KOPT-K1 (cell line): Measurements from ENCODE around the gene GDF7.

Source experiments
- H3K27ac ChIP-seq: fragments of 200-600 bp; sonication (generic); 2 replicates; pipeline ENCODE4 v1.5.1; 2016; ENCODE audit warnings: antibody characterized with exemption, mild to moderate bottlenecking, low read depth, low read length; ENCODE audit not compliant: poor library complexity, severe bottlenecking
- H3K36me3 ChIP-seq: fragments of 200-600 bp; sonication (generic); 2 replicates; pipeline ENCODE4 v1.5.1; 2017; ENCODE audit warnings: antibody characterized with exemption, mild to moderate bottlenecking, low read length, moderate library complexity; ENCODE audit not compliant: insufficient read depth
- H3K9me3 ChIP-seq: fragments of 200-600 bp; sonication (generic); 2 replicates; pipeline ENCODE4 v1.5.1; 2017; ENCODE audit warnings: antibody characterized with exemption, low read length, mild to moderate bottlenecking; ENCODE audit not compliant: insufficient read depth, poor library complexity, severe bottlenecking

Gene GDF7

DNA sequence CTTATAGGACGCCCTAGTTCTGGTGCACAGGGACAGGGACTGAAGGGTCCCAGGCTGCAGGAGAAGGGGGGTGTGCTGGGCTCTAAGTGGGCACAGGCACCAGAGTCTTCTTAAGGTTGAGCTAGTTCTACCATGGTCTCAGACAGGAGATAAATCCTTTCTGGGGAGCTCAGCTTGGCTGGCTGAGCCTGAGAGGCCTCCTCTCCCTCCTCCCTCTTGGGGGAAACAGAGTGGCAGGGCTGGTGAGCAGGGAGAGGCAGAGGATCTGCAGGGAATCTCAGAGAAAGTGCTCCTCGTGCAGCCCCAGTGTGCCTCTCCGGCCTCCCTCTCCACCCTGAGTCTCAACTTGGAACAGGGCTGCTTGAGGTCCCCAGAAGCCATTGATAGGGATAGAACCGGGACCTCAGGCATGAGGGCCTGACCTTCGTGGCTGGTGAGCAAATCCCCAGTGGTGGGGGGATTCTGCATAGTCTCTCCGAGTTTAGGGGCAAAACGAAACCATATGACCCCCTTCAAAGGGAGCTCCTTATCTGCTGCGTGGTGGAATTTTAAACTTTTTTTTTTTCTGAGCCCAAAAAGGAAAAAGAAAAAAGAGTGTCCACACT is 2.0 kb downstream of the GDF7 start:
- no peaks in the 10 kb centered on the region for H3K36me3 ChIP-seq
- H3K27ac ChIP-seq, result no peak overlapping the region
- H3K9me3 ChIP-seq, result no peaks in the 10 kb centered on the region

DNA sequence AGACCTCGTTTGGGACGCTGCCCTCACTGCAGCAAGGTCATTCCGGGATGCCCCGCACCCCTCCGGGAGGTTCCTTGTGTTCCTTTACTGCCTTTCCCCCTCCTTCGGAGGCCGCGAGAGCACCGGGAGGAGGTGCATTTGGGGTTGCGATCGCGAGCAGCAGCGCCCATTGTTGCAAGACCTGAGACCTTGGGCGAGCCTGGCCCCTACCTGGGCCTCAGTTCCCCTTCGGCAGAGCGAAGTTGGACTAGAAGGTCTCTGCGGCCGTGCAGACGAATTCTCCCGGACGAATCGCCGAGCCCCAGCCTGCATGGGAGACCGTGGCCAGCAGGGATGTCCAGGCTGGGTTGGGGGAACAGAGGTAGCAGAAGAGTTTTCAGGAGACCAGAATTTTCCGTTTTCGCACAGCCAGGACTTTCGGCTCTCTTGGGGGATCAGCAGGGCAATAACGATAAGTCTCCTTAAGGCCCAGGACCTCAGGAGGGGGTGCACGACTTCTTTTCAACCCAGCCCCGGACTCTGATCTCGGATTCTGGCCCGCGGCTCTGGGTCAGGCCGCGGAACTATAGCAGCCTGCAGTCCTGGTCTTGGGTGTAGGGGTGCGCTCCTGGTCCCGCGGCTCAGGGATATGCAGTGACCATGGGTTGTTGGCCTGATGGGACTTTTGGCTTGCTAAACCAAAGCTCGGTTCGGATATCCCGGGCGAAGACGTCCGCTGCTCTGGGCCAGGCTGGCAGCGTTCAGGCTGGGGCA is 2.8 kb downstream of the GDF7 start:
- H3K9me3 ChIP-seq, result no peaks in the 10 kb centered on the region
- no peak overlapping the region for H3K27ac ChIP-seq
- H3K36me3 ChIP-seq, result no peaks in the 10 kb centered on the region

DNA sequence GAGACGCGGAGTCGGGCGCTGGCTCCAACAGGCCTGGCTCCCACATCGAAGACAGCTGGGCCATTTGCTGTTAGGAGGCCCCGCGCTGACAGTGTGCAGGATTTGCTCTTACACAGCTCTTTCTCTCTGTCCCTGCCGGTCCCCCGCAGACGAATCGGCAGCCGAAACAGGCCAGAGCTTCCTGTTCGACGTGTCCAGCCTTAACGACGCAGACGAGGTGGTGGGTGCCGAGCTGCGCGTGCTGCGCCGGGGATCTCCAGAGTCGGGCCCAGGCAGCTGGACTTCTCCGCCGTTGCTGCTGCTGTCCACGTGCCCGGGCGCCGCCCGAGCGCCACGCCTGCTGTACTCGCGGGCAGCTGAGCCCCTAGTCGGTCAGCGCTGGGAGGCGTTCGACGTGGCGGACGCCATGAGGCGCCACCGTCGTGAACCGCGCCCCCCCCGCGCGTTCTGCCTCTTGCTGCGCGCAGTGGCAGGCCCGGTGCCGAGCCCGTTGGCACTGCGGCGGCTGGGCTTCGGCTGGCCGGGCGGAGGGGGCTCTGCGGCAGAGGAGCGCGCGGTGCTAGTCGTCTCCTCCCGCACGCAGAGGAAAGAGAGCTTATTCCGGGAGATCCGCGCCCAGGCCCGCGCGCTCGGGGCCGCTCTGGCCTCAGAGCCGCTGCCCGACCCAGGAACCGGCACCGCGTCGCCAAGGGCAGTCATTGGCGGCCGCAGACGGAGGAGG is 3.5 kb downstream of the GDF7 start:
- H3K9me3 ChIP-seq, result no peaks in the 10 kb centered on the region

DNA sequence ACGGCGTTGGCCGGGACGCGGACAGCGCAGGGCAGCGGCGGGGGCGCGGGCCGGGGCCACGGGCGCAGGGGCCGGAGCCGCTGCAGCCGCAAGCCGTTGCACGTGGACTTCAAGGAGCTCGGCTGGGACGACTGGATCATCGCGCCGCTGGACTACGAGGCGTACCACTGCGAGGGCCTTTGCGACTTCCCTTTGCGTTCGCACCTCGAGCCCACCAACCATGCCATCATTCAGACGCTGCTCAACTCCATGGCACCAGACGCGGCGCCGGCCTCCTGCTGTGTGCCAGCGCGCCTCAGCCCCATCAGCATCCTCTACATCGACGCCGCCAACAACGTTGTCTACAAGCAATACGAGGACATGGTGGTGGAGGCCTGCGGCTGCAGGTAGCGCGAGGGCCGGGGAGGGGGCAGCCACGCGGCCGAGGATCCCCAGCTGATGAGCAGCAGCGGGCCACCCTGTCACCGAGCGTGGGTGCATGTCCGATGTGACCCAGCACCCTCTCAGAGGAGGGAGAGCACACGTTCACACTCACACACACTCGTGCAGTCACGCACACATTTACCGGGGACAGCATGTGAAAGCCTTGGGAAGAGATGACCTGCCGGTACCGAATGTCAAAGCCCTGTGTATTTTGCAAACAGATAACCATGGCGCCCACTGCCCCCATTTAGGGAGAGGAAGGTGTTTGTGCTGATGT is 4.2 kb downstream of the GDF7 start:
- Histone ChIP-seq H3K27ac (no peak overlapping the region), H3K36me3 (no peaks in the 10 kb centered on the region), H3K9me3 (no peaks in the 10 kb centered on the region)

More for the DNA sequence above, 3.5 kb downstream of the GDF7 start:
- Histone ChIP-seq H3K27ac (no peak overlapping the region), H3K36me3 (no peaks in the 10 kb centered on the region)

DNA sequence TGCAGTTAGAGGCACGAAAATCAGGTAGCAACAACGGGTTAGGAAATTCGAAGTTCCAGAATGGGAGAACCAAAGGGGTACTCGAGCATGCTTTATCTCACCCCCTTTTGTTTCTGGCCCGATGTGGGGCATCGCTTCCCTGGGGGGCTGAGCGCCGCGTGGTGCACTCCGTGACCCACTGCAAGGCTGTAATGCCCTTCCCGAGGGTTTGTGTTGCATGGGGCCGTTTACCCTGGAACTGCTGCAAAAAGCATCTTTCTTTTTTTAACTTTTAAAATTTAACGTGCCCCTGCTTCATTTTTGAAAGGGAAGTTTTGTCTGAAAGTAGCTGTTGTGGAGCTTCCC is 4.8 kb downstream of the GDF7 start:
- Histone ChIP-seq H3K9me3 (no peaks in the 10 kb centered on the region), H3K27ac (no peak overlapping the region), H3K36me3 (no peaks in the 10 kb centered on the region)

DNA sequence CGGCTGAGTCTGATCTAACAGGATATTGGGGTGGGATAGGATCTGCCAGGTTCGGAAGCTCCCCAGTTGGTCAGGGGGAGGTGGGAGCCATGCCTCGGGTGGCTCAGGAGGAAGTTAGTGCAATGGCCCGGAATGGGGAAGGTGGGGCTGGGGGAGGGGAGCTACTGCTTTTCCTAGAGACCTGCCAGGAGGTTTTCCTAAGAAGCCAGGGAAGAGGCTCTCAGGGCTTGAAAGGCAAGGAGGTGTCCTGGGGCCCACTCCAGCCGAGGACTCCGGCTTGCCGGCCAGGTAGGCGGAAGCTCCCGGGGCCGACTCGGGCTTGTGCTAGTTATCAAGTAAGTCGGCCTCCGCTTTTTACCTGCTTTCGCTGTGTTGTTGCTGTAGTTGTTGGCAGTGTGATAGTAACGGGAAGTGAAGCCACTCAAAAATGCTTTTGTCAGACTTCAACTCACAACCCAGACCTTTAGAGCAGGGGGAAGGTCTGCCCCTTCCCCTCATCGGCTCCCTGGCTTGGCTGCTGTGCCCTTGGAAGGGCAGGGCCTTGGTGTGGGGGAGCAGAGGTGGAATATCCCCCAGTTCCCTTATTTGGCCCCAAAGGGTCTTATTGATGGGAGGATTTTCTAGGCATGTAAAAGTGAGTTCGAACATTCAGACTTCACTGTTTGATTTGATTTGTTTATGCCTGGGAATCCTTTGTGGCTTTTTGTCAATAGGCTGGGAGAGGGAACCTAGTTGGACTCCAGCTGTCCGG is 5.4 kb downstream of the GDF7 start:
- H3K36me3 ChIP-seq, result no peaks in the 10 kb centered on the region
- no peak overlapping the region for H3K27ac ChIP-seq
- no peaks in the 10 kb centered on the region for H3K9me3 ChIP-seq

DNA sequence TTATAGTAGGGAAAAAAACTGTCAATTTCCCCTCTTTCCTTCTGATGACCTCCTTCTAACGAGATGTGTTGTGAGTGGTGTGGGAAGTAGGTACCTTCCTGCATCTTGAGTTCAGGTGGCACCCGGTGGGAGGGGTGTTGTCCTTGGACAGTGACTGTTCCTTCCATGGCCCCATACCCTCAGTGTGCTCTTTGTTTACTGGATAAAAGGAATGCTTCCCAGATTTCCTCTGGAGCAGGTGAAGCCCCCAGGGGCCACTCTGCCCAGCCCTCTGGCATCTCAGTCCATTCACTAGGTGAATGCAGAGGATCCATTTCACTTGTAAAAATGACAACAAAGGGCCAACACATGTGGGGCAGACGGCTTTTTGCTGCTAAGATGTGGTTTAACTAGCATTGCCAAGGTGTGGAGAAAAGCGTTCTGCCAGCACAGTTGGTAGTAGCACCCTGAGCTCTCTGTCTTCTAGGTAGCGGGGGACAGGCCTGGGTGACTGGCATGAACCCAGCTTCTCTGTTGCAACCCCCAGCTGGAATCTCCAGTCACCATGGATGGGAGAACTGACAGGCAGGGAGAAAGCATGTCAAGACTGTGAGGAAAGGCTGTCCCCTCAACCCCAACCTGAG is 6.9 kb downstream of the GDF7 start:
- Histone ChIP-seq H3K9me3 (no peaks in the 10 kb centered on the region), H3K36me3 (no peaks in the 10 kb centered on the region), H3K27ac (no peak overlapping the region)

DNA sequence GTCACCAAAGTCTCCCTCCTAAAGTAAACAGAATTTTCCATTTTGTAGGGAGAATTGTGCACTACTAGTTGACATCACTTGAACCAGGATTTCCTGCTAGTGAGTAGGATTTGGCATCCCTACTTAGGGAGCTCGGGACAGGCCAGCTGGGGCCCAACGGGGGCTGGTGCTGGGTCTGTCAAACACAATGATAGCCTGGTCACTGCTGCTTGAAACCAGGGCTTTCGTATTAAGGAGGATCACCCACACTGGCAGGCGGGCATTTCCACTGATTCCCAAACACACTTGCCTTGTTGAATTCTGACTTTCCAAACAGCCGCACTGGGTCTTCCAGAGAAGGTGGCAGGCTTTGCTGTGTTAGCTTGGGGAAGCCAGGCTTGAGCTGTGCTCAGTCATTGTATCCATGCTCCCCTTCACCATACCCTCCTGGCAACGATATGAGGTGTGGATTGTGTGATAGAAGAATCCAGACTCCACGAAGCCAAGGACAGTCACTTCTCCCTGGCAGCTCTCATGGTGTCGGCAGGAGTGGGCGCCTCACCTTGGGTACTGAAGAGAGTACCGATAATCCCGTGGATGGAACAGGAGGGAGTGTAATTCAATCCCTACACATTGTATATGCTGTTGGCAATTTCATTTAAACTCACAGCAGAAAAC is 7.5 kb downstream of the GDF7 start:
- Histone ChIP-seq H3K36me3 (no peaks in the 10 kb centered on the region), H3K9me3 (no peaks in the 10 kb centered on the region), H3K27ac (no peak overlapping the region)

DNA sequence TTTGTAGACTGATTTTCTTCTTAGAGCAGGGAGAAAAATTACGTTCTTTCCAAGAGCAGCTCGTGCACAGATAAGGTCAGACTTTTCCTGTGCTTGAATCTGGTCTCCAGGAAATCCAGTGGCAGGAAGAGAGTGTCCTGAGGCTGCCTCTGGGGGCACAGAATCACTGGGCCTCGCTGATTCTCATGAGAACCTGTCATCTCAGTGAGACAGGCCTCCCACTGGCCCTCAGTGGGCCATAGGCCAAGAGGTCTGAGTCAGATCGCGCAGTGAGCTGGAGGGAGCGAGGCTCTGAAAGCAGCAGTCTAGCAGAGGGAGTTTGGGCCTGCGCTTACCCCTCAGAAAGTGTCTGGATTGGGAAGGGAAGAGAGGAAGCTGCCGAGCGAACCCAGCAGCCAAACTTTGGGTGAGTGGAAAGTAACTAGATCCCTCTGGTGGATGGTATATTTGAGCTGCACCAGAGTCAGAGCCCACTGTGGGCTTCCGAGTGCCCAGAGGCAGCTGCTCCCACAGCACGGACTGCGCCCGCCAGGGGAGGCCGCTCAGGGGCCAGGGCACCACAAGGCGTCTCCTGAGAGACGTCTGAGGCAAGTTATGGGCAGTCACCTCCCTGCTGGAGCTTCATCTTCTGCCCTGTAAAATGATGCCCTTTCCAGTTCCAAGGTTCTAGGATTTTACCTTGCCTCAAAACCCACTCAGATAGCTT is 8.2 kb downstream of the GDF7 start:
- no peaks in the 10 kb centered on the region for H3K9me3 ChIP-seq
- H3K36me3 ChIP-seq, result no peaks in the 10 kb centered on the region
- H3K27ac ChIP-seq, result no peak overlapping the region

DNA sequence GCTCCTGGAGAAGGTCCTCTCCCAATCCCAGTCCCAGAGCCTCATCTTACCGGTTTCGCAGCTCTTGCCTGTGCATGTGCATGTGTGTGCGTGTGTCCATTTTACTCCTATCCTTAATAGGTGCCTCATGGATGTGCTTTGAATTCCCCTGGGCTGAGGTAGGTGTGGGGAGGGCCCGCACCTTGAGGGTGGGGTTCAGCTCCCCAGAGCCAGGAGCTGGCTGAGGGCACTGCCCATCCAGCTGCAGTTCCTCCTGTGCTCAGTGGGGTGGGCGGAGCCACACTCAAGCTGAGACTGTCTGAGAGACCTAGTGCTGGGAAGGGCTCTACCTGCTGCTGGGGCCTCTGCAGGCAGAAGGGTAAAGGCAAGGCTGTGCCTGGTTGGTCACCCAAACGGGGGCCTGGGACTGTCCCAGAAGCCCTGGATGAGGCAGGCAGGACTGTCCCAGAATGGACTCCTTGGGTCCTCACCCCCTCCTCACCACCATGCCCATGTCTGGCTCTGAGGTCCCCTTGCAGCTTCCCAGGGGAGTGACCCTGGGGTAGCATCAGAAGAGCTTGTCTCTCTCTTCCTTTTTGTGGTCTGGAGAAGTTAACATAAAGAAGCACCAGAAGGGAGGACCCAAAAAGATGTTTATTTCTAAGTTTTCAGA is 8.9 kb downstream of the GDF7 start:
- no peak overlapping the region for H3K27ac ChIP-seq
- H3K36me3 ChIP-seq, result peaks cover 6% of the 10 kb centered on the region; the same call in 1 of the 2 replicates
- no peaks in the 10 kb centered on the region for H3K9me3 ChIP-seq

DNA sequence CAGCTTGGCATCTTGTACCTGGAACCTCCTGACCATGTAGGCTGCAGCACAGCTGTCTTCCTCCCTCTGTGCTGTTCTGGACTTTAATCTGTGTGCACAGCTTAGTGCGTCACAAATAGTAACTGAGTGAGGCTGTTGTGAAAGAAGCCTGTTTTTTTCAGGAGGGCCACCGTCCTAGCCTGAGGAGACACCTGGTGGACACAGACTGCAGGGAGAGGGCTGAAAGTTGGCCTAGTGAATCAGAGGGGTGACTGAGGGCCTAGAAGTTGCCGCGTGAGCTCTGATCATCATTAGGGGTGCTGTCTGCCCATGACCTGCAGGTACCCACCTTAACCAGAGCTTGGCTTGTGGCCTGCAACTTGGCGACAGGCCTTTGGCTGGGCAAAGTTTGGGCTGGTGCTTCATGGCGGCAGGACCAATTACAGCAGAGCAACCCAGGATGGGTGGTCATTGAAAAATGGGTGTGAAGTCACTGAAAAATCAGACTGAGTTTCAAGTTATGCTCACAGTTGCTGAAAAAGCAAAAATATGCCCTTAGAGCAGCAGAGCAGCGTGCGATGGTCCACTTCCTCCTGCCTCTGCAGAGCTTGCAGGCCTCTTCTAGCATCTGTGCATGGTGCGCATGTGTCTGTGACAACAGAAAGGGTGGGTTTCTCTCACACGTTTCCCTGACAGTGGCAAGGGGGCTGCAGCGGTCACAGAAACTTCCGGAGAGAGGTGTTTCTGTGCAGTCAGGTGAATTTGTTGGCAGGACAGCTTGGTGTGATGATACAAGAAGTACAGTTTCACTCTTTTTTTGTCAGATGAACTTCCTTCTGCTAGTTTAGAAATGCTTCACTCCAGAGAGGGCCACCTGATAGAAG is 9.6 kb downstream of the GDF7 start:
- Histone ChIP-seq H3K9me3 (no peaks in the 10 kb centered on the region), H3K27ac (no peak overlapping the region), H3K36me3 (peaks cover 13% of the 10 kb centered on the region; the same call in 1 of the 2 replicates)

DNA sequence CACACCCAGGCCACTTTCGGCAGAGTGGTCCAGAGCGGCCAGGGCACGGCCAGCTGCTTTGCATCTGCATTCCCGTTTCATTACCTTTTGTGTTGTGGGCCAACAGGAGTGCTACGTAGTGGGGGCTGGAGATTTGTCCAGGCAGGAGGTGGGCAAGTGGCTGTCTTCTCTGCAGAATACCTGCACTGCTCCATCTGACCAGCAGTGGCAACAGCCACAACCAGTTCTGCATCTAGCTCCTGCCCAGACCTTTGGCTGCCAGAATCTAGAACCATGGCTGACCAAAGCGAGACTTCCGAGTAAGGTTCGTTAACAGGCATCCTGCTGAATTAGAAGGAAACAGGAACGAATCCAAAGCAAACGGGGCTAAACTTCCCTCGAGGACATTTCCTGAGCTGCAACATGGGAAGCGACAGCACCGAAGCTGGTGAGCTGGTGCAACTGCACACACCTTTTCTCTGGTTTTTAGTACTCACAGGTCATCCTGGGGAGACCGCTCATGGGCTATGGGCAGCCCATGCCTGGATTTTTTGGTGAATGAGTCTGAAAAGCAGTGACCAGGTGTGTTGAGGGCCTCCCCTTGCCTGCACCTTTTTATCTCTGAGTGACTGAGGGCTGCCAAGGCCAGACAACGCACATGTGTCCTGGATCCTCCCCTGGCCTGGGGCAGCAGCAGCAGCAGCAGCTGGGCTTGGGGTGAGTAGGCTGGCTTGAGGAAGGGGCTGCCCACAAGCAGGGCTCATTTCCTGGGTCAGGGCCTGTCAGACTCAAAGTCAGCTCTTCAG is 10.5 kb downstream of the GDF7 start:
- Histone ChIP-seq H3K9me3 (no peaks in the 10 kb centered on the region), H3K36me3 (peaks cover 22% of the 10 kb centered on the region), H3K27ac (no peak overlapping the region)
